ENCODE results near the gene MOXD1. TPM values are rescaled to one million over a fixed set of nuclear protein-coding genes. Genes with fewer than 3 reads are reported as not detected.

MOXD1 gene
- total RNA-seq, result not detected in 2 replicates

- intact Hi-C loops (cut with micrococcal nuclease), result no loop called here
These were observed at the start of gene MOXD1 for GRCh38 chr6:132400883-132401617. TSS of gene MOXD1 (minus strand) at chr6:132401475. CDS start at chr6:132401426, 49 bp downstream.

GRCh38 chr6:132446855-132447241, 45.6 kb upstream of the MOXD1 start:
- intact Hi-C loops (cut with micrococcal nuclease), result no loop called here

- intact Hi-C loops (cut with micrococcal nuclease), result no loop called here
These were observed 45.0 kb upstream of the MOXD1 start for GRCh38 chr6:132446141-132446854.

GRCh38 chr6:132445201-132445951, 44.1 kb upstream of the MOXD1 start:
- intact Hi-C loops (cut with micrococcal nuclease), result no loop called here

- intact Hi-C loops (cut with micrococcal nuclease), result no loop called here
These were observed 41.9 kb upstream of the MOXD1 start for GRCh38 chr6:132443206-132443605.

- intact Hi-C loops (cut with micrococcal nuclease), result no loop called here
These were observed 28.8 kb upstream of the MOXD1 start for GRCh38 chr6:132430110-132430509.

- intact Hi-C loops (cut with micrococcal nuclease), result no loop called here
These were observed 23.9 kb upstream of the MOXD1 start for GRCh38 chr6:132425176-132425575.

- intact Hi-C loops (cut with micrococcal nuclease), result no loop called here
These were observed 22.6 kb upstream of the MOXD1 start for GRCh38 chr6:132423839-132424238.

- intact Hi-C loops (cut with micrococcal nuclease), result no loop called here
These were observed 17.1 kb upstream of the MOXD1 start for GRCh38 chr6:132418235-132418965.

- intact Hi-C loops (cut with micrococcal nuclease), result no loop called here
These were observed 13.5 kb upstream of the MOXD1 start for GRCh38 chr6:132414761-132415160.

- intact Hi-C loops (cut with micrococcal nuclease), result no loop called here
These were observed 13.0 kb upstream of the MOXD1 start for GRCh38 chr6:132414322-132414721.

- intact Hi-C loops (cut with micrococcal nuclease), result no loop called here
These were observed 12.2 kb upstream of the MOXD1 start for GRCh38 chr6:132413499-132413802.

- intact Hi-C loops (cut with micrococcal nuclease), result no loop called here
These were observed 11.6 kb upstream of the MOXD1 start for GRCh38 chr6:132412656-132413498.

- intact Hi-C loops (cut with micrococcal nuclease), result no loop called here
These were observed 10.0 kb upstream of the MOXD1 start for GRCh38 chr6:132411296-132411695.

- intact Hi-C loops (cut with micrococcal nuclease), result no loop called here
These were observed 9.6 kb upstream of the MOXD1 start for GRCh38 chr6:132410830-132411229.

- intact Hi-C loops (cut with micrococcal nuclease), result no loop called here
These were observed 4.1 kb upstream of the MOXD1 start for GRCh38 chr6:132405143-132405915.

GRCh38 chr6:132404736-132405135, 3.5 kb upstream of the MOXD1 start:
- intact Hi-C loops (cut with micrococcal nuclease), result no loop called here

GRCh38 chr6:132404330-132404729, 3.1 kb upstream of the MOXD1 start:
- intact Hi-C loops (cut with micrococcal nuclease), result no loop called here

- intact Hi-C loops (cut with micrococcal nuclease), result no loop called here
These were observed 477 bp upstream of the MOXD1 start for GRCh38 chr6:132401618-132402285.

- intact Hi-C loops (cut with micrococcal nuclease), result no loop called here
These were observed 756 bp downstream of the MOXD1 start for GRCh38 chr6:132400555-132400882.
